Endothelial cell (in vitro differentiated cells): ENCODE measurements around the gene GOLPH3L. TPM values are rescaled to one million over a fixed set of nuclear protein-coding genes. Genes with fewer than 3 reads are reported as not detected.
A peak's percentile ranks its signal among the peaks of the same experiment; 100 is the strongest.
"Not testable (repeated sequence)": the region's sequence is repeated elsewhere in the genome, so short reads cannot be mapped to it uniquely, and the experiment has no call there.

Source experiments
- DNase-seq: peaks from one replicate; pipeline ENCODE4 v3.0.0; 2021; ENCODE audit warnings: low spot score
- H3K27ac Mint-ChIP-seq: one replicate; pipeline ENCODE4 v1.8.0; 2021; ENCODE audit warnings: mixed read lengths, inconsistent platforms; ENCODE audit not compliant: unreplicated experiment
- H3K27me3 Mint-ChIP-seq: one replicate; pipeline ENCODE4 v1.8.0; 2021; ENCODE audit warnings: mild to moderate bottlenecking, moderate library complexity, mixed read lengths, inconsistent platforms; ENCODE audit not compliant: unreplicated experiment
- H3K36me3 Mint-ChIP-seq: one replicate; pipeline ENCODE4 v1.8.0; 2021; ENCODE audit warnings: mild to moderate bottlenecking, low read depth, mixed read lengths, inconsistent platforms; ENCODE audit not compliant: unreplicated experiment
- H3K4me1 Mint-ChIP-seq: one replicate; pipeline ENCODE4 v1.8.0; 2021; ENCODE audit warnings: mild to moderate bottlenecking, mixed read lengths, inconsistent platforms; ENCODE audit not compliant: unreplicated experiment
- H3K4me3 Mint-ChIP-seq: one replicate; pipeline ENCODE4 v1.8.0; 2021; ENCODE audit warnings: mild to moderate bottlenecking, mixed read lengths, inconsistent platforms; ENCODE audit not compliant: unreplicated experiment
- H3K9me3 Mint-ChIP-seq: one replicate; pipeline ENCODE4 v1.8.0; 2021; ENCODE audit warnings: mixed read lengths, inconsistent platforms; ENCODE audit not compliant: unreplicated experiment
- CTCF ChIP-seq: fragments of 200-600 bp; sonication (generic); IDR thresholded peaks from one replicate; pipeline ENCODE4 v1.5.0; 2021; ENCODE audit warnings: antibody characterized with exemption; ENCODE audit not compliant: unreplicated experiment
- total RNA-seq: library from RNA; stranded (reverse); fragmentation: NEBNext Ultra II Directional; extraction: Animal tissue kit (Norgen Biotek cat#: 25700); gene quantifications from one replicate; pipeline ENCODE4 v1.2.1, GENCODE V29; 2021; ENCODE audit not compliant: unreplicated experiment

The GOLPH3L gene
- total RNA-seq, 1 donor from 2014 or later = 21.5 TPM

GRCh38 chr1:150601540-150601939 is 95.4 kb downstream of the GOLPH3L start:
- H3K36me3 Mint-ChIP-seq = peaks cover 6% of the 10 kb centered on the region
- H3K27me3 Mint-ChIP-seq = peaks cover 1% of the 10 kb centered on the region
- no peak for TF ChIP-seq CTCF
- no peaks in the 10 kb centered on the region for H3K9me3 Mint-ChIP-seq
- H3K4me1 Mint-ChIP-seq = peaks cover 12% of the 10 kb centered on the region
- no peak overlapping the region for H3K4me3 Mint-ChIP-seq
- no peak for DNase-seq
- H3K27ac Mint-ChIP-seq = no peak overlapping the region

DNA sequence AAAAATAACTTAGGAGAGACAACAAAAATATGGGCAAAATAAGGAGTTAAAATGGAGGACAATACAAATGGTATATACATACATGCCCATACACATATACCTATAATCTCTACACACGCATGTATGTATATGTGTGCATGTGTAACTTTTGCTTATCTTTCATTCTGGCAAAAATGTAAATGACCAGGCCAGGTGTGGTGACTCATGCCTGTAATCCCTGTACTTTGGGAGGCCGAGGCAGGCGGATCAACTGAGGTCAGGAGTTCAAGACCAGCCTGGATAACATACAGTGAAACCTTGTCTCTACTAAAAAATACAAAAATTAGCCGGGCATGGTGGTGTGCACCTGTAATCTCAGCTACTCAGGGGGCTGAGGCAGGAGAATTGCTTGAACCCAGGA is 98.6 kb downstream of the GOLPH3L start:
- not testable (repeated sequence) for H3K4me3 Mint-ChIP-seq, H3K27me3 Mint-ChIP-seq, DNase-seq, H3K27ac Mint-ChIP-seq, H3K9me3 Mint-ChIP-seq
- H3K4me1 Mint-ChIP-seq = peaks cover 18% of the 10 kb centered on the region
- H3K36me3 Mint-ChIP-seq = peaks cover 18% of the 10 kb centered on the region

GRCh38 chr1:150596976-150597375 is 100.0 kb downstream of the GOLPH3L start:
- H3K36me3 Mint-ChIP-seq = peaks cover 18% of the 10 kb centered on the region
- peaks cover 11% of the 10 kb centered on the region for H3K27me3 Mint-ChIP-seq
- no peak for TF ChIP-seq CTCF
- no peak for DNase-seq
- peak overlapping the region; percentile 14 for H3K27ac Mint-ChIP-seq
- H3K4me3 Mint-ChIP-seq = no peak overlapping the region
- no peaks in the 10 kb centered on the region for H3K9me3 Mint-ChIP-seq
- peaks cover 18% of the 10 kb centered on the region for H3K4me1 Mint-ChIP-seq

Other genes with a start within 250 kb of the GOLPH3L start
- gene TARS2, start 209.7 kb downstream of the GOLPH3L start, total RNA-seq = 16.6 TPM
- gene ECM1, start 189.0 kb downstream of the GOLPH3L start, total RNA-seq = 637 TPM
- 1.2 TPM for gene FALEC, start 181.4 kb downstream of the GOLPH3L start, total RNA-seq
- 0.36 TPM for gene ADAMTSL4, start 147.7 kb downstream of the GOLPH3L start, total RNA-seq
- gene MCL1, start 117.5 kb downstream of the GOLPH3L start, total RNA-seq = 193 TPM
- 200 TPM for gene ENSA, start 67.5 kb downstream of the GOLPH3L start, total RNA-seq
- gene HORMAD1, start 23.7 kb upstream of the GOLPH3L start, total RNA-seq = not detected
- gene CTSS, start 68.6 kb upstream of the GOLPH3L start, total RNA-seq = 0.33 TPM
- gene CTSK, start 111.1 kb upstream of the GOLPH3L start, total RNA-seq = 110 TPM
- gene ARNT, start 179.4 kb upstream of the GOLPH3L start, total RNA-seq = 40.3 TPM
- not detected for gene CTXND2, start 190.0 kb upstream of the GOLPH3L start, total RNA-seq
- 50.6 TPM for gene SETDB1, start 229.2 kb upstream of the GOLPH3L start, total RNA-seq